ENCODE results near the gene DBNL.

DBNL gene

DNA sequence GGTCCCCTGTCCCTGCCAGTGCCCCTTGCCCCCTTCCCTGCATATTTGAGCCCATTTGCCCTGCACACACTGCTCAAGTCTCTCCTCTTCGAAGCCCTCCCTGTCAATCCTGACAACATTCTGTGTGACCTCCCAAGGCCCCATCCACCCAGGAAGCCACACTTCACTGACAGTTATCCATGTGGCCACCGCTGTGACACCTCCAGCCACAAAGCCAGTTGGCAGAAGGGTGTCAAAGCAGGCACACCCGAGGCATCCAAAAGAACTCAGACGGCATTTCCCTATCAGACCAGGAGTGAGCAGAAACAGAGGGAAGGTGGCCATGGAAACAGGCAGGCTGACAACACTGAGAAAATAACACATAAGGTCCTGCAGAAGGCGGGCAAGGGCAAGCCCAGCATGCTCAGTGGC is 33.2 kb downstream of the DBNL start:
- no peak for DNase-seq (ENCODE audit: low read depth)
- no peak for TF ChIP-seq CTCF (conservative IDR thresholded peaks at IDR 0.05; ENCODE audit: low read length)

GRCh38 chr7:44078521-44078920 is 34.0 kb downstream of the DBNL start:
- no peak overlapping the region for H3K4me3 ChIP-seq (ENCODE audit: low read length)
- no peak for DNase-seq (ENCODE audit: low read depth)
- TF ChIP-seq CTCF (conservative IDR thresholded peaks at IDR 0.05; ENCODE audit: low read length): no peak

More for the DNA sequence above, 33.2 kb downstream of the DBNL start:
- H3K4me3 ChIP-seq (ENCODE audit: low read length): no peak overlapping the region

DNA sequence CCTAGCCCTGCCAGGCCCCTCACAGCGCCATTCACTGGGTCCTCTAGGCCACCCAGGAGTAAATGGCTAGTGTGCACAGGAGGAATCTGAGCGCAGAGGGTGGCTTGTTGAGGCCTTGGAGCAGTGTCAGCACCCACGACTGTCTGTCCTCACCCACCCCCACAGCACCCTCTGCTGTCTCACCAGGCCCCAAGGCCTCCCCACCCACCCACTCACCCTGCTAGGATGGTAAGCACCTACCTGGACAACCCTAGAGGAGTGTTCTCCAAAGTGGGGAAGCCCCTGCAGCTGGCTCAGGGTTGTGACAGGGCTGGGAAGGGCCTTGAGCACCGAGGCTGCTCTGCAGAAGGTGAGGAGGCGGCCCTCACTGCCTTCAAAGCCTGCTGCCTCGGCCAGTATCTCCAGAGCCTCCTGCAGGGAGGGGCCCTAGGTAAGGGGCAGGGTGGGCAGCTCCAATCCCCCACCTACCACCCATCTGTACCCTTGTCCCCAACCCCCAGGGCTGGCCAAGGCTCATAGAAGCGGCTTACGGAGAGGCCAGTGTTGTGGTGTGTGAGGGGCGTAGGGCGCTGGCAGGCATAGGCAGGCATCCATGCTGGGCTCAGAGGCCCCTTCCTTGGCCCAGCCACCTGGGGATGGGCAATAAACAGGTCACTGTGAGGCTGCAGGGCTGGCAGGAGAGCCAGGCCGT is 35.0 kb downstream of the DBNL start:
- DNase-seq (ENCODE audit: low read depth): no peak
- TF ChIP-seq CTCF (conservative IDR thresholded peaks at IDR 0.05; ENCODE audit: low read length): no peak
- no peak overlapping the region for H3K4me3 ChIP-seq (ENCODE audit: low read length)

DNA sequence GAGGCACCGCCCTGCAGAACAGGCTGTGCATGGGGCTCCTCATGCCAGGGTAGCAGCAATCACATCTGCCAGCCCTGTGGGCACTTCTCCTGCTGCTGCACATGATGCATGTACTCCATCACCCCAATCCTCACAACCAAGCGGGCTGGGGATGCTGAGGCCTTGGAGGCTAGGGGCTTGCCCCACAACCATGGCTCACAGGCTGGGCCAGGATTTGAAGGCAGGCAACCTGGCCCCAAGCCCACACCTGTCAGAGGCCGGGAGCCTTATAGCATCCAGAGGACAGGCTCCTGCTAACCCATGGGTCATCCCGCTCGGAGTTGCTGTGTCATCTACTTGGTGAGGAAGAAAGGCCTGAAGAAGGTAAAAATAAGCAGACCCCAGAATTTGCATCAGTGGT is 35.6 kb downstream of the DBNL start:
- no peak for TF ChIP-seq CTCF (conservative IDR thresholded peaks at IDR 0.05; ENCODE audit: low read length)
- DNase-seq (ENCODE audit: low read depth): no peak
- no peak overlapping the region for H3K4me3 ChIP-seq (ENCODE audit: low read length)

DNA sequence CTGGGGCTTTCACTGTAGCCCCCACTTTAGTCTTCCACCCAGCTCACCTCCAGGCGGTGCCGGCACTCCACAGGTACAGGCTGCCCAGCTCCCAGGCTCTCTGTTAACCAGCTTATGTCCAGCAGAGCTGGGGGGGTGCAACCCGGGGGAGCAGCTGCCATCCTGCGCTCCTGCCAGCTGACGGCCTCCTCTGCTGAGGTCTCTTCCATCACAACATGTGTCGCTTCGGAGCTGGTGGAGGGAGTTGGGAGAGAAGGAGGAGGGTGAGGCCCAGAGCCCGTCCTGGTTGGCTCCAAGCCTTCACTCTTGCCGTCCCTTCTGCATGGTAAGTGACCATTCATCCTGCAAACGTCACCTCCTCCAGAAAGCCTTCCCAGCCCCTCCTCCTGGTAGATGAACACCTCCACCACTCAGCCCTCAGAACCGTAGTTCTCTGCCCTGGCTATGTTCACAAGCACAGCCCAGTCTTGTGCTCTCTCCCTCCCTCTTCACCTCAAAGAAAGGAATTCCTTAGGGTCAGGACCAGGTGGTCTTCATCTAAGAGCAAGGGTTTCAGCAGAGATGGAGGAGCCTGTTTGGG is 36.3 kb downstream of the DBNL start:
- peak overlapping the region; percentile 79 for H3K4me3 ChIP-seq (ENCODE audit: low read length)
- TF ChIP-seq CTCF (conservative IDR thresholded peaks at IDR 0.05; ENCODE audit: low read length): no peak
- DNase-seq (ENCODE audit: low read depth): no peak

GRCh38 chr7:44081266-44081748 is 36.8 kb downstream of the DBNL start:
- peak overlapping the region; percentile 79 for H3K4me3 ChIP-seq (ENCODE audit: low read length)
- no peak for TF ChIP-seq CTCF (conservative IDR thresholded peaks at IDR 0.05; ENCODE audit: low read length)
- DNase-seq (ENCODE audit: low read depth): no peak
